ENCODE results near the gene CCL23. TPM values are rescaled to one million over a fixed set of nuclear protein-coding genes. Genes with fewer than 3 reads are reported as not detected.

The CCL23 gene
- total RNA-seq, 1 experiment from 2014 or later, result not detected

DNA sequence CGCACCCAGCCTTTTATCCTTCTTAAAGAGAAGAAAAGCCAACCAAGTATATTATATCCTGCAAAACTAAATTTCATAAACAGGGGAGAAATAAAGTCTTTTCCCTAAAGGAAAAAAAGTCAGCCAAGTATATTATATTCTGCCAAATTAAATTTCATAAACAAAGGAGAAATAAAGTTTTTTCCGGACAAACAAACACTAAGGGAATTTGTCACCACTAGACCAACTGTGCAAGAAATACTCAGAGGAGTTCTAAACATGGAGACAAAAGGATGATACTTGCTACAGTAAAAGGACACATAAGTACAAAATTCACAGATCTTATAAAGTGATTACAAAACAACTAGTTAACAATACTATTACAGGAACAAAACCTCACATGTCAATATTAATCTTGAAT, 31.9 kb upstream of the CCL23 start:
- TF ChIP-seq, protein P1, sequence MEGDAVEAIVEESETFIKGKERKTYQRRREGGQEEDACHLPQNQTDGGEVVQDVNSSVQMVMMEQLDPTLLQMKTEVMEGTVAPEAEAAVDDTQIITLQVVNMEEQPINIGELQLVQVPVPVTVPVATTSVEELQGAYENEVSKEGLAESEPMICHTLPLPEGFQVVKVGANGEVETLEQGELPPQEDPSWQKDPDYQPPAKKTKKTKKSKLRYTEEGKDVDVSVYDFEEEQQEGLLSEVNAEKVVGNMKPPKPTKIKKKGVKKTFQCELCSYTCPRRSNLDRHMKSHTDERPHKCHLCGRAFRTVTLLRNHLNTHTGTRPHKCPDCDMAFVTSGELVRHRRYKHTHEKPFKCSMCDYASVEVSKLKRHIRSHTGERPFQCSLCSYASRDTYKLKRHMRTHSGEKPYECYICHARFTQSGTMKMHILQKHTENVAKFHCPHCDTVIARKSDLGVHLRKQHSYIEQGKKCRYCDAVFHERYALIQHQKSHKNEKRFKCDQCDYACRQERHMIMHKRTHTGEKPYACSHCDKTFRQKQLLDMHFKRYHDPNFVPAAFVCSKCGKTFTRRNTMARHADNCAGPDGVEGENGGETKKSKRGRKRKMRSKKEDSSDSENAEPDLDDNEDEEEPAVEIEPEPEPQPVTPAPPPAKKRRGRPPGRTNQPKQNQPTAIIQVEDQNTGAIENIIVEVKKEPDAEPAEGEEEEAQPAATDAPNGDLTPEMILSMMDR (IDR thresholded peaks at IDR 0.05), result no peak
- TF ChIP-seq SIN3A (IDR thresholded peaks at IDR 0.05; ENCODE audit: borderline replicate concordance, insufficient read depth, low read depth, low read length), result no peak
- no peak for TF ChIP-seq TCF7L2 (IDR thresholded peaks at IDR 0.05; ENCODE audit: low read depth, low read length)
- TF ChIP-seq, protein P2, sequence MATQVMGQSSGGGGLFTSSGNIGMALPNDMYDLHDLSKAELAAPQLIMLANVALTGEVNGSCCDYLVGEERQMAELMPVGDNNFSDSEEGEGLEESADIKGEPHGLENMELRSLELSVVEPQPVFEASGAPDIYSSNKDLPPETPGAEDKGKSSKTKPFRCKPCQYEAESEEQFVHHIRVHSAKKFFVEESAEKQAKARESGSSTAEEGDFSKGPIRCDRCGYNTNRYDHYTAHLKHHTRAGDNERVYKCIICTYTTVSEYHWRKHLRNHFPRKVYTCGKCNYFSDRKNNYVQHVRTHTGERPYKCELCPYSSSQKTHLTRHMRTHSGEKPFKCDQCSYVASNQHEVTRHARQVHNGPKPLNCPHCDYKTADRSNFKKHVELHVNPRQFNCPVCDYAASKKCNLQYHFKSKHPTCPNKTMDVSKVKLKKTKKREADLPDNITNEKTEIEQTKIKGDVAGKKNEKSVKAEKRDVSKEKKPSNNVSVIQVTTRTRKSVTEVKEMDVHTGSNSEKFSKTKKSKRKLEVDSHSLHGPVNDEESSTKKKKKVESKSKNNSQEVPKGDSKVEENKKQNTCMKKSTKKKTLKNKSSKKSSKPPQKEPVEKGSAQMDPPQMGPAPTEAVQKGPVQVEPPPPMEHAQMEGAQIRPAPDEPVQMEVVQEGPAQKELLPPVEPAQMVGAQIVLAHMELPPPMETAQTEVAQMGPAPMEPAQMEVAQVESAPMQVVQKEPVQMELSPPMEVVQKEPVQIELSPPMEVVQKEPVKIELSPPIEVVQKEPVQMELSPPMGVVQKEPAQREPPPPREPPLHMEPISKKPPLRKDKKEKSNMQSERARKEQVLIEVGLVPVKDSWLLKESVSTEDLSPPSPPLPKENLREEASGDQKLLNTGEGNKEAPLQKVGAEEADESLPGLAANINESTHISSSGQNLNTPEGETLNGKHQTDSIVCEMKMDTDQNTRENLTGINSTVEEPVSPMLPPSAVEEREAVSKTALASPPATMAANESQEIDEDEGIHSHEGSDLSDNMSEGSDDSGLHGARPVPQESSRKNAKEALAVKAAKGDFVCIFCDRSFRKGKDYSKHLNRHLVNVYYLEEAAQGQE (IDR thresholded peaks at IDR 0.05; ENCODE audit: insufficient read depth in 1 of 2, low read depth in 2 of 2, low read length in 1 of 2), result no peak
- no peak for TF ChIP-seq POLR2AphosphoS5 (IDR thresholded peaks at IDR 0.05; ENCODE audit: low read depth, low read length)
- intact Hi-C loops (cut with micrococcal nuclease; ENCODE audit: unreplicated experiment), result no loop called here
- in situ Hi-C loops (cut with HindIII; ENCODE audit: low pct_unique_long_range_greater_than_20kb, low sequenced_read_pairs), result no loop called here
- Histone ChIP-seq H3K4me3 (ENCODE audit: low read depth in 2 of 2, low read length in 2 of 2) (no peak overlapping the region), H3K9me3 (ENCODE audit: control insufficient read depth, insufficient read depth, low read depth, low read length) (peaks cover 4% of the 10 kb centered on the region; the same call in 1 of the 2 replicates), H3K27me3 (ENCODE audit: control insufficient read depth, insufficient read depth, low read length) (no peaks in the 10 kb centered on the region), H3K36me3 (ENCODE audit: control insufficient read depth, insufficient read depth, low read length) (no peaks in the 10 kb centered on the region), H3K27ac (ENCODE audit: low read length) (no peak overlapping the region), H3K4me1 (ENCODE audit: control insufficient read depth, insufficient read depth, low read length) (no peaks in the 10 kb centered on the region)
- ATAC-seq (no peak), DNase-seq (ENCODE audit: low read depth, low spot score) (no peak)
- BruUV-seq (replicated peaks), result no TSS peak
- ChIA-PET CTCF (no interaction called here), POLR2A (no interaction called here)

DNA sequence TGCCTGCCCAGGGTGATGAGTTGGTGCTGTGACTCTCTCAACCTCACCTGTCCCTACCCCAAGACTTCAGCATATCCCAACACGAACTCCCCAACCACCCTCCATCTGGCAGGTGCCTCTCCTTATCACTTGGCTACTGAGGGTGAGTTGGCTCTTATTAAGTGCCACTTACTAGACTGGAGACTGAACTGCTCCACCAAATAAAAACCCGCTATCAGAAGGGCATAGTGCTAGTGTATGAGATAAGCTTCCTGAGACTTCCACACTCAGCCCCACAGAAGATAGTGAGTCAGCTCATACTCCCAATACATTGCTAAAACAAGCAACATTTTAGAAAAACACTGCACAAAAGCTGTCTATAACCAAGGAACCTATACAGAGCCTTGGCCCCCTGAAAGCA, 30.3 kb upstream of the CCL23 start:
- ChIA-PET POLR2A (no interaction called here), CTCF (no interaction called here)
- no peaks in the 10 kb centered on the region for H3K27me3 ChIP-seq (ENCODE audit: control insufficient read depth, insufficient read depth, low read length)
- ATAC-seq (no peak), DNase-seq (ENCODE audit: low read depth, low spot score) (no peak)
- H3K27ac ChIP-seq (ENCODE audit: low read length), result no peak overlapping the region
- no peaks in the 10 kb centered on the region for H3K4me1 ChIP-seq (ENCODE audit: control insufficient read depth, insufficient read depth, low read length)
- BruUV-seq (replicated peaks), result no TSS peak
- no peak overlapping the region for H3K4me3 ChIP-seq (ENCODE audit: low read depth in 2 of 2, low read length in 2 of 2)
- intact Hi-C loops (cut with micrococcal nuclease; ENCODE audit: unreplicated experiment), result no loop called here
- peaks cover 4% of the 10 kb centered on the region; the same call in 1 of the 2 replicates for H3K9me3 ChIP-seq (ENCODE audit: control insufficient read depth, insufficient read depth, low read depth, low read length)
- no peaks in the 10 kb centered on the region for H3K36me3 ChIP-seq (ENCODE audit: control insufficient read depth, insufficient read depth, low read length)
- in situ Hi-C loops (cut with HindIII; ENCODE audit: low pct_unique_long_range_greater_than_20kb, low sequenced_read_pairs), result no loop called here
- TF ChIP-seq, protein P1 (IDR thresholded peaks at IDR 0.05), result no peak
- TF ChIP-seq SIN3A (IDR thresholded peaks at IDR 0.05; ENCODE audit: borderline replicate concordance, insufficient read depth, low read depth, low read length) (no peak), TCF7L2 (IDR thresholded peaks at IDR 0.05; ENCODE audit: low read depth, low read length) (no peak), POLR2AphosphoS5 (IDR thresholded peaks at IDR 0.05; ENCODE audit: low read depth, low read length) (no peak)
- TF ChIP-seq, protein P2 (IDR thresholded peaks at IDR 0.05; ENCODE audit: insufficient read depth in 1 of 2, low read depth in 2 of 2, low read length in 1 of 2), result no peak

All from Panc1 (cell line).